ENCODE measurements around the gene B4GALNT2. TPM values are rescaled to one million over a fixed set of nuclear protein-coding genes. Genes with fewer than 3 reads are reported as not detected.

The B4GALNT2 gene
- total and polyA plus RNA-seq, 2 donors (not counting 1 experiment from before 2014, with no cell fraction given) = 0.12 TPM; not detected in 1

GRCh38 chr17:49151996-49152395 lies 19.4 kb downstream of the B4GALNT2 start:
- no peak overlapping the region for H2AFZ ChIP-seq (ENCODE audit: insufficient read depth, low read depth, low read length, poor library complexity, severe bottlenecking)
- TF ChIP-seq CTCF (IDR thresholded peaks at IDR 0.05) (no peak), EZH2 (IDR thresholded peaks at IDR 0.05; ENCODE audit: borderline replicate concordance, insufficient read depth, low read depth, low read length, poor library complexity, severe bottlenecking) (no peak)
- H3K4me1 Mint-ChIP-seq = no peaks in the 10 kb centered on the region
- H3K4me1 ChIP-seq (ENCODE audit: control insufficient read depth in 2 of 2, insufficient read depth in 2 of 2, low read length in 2 of 2) = no peaks in the 10 kb centered on the region
- no peaks in the 10 kb centered on the region for H3K36me3 ChIP-seq (replicated peaks in 1 of 2; ENCODE audit: control extremely low read depth in 1 of 2, control insufficient read depth in 1 of 2, extremely low read depth in 1 of 2, insufficient read depth in 2 of 2, low read length in 1 of 2)
- intact Hi-C loops (cut with micrococcal nuclease) = no loop called here
- H3K27ac Mint-ChIP-seq = no peak overlapping the region
- H3K4me2 ChIP-seq (replicated peaks; ENCODE audit: low read depth, low read length, poor library complexity, severe bottlenecking) = no peak overlapping the region
- H3K4me3 Mint-ChIP-seq = no peak overlapping the region
- H3K9me3 ChIP-seq (ENCODE audit: control extremely low read depth in 1 of 3, control insufficient read depth in 2 of 3, insufficient read depth in 1 of 3, low read length in 2 of 3) = no peaks in the 10 kb centered on the region
- ChIA-PET CTCF (no interaction called here), POLR2A (no interaction called here)
- DNase-seq = no peak
- H3K27me3 ChIP-seq (replicated peaks in 1 of 4; ENCODE audit: control extremely low read depth in 1 of 4, control insufficient read depth in 3 of 4, insufficient read depth in 4 of 4, low read length in 3 of 4) = peaks cover 0 to 3% (median 0%) of the 10 kb centered on the region in 4 experiments
- peaks cover 20% of the 10 kb centered on the region for H3K27me3 Mint-ChIP-seq
- WGBS (ENCODE audit: insufficient coverage) = 66% methylated on average over 4 of the region's 4 CpGs
- no peak overlapping the region for H3K9ac ChIP-seq (ENCODE audit: low read length)
- no peak overlapping the region for H3K4me3 ChIP-seq (ENCODE audit: control extremely low read depth in 1 of 5, extremely low read depth in 1 of 5, insufficient read depth in 1 of 5, low read depth in 2 of 5, low read length in 4 of 5)
- ATAC-seq (ENCODE audit: low read depth) = no peak
- no peaks in the 10 kb centered on the region for H4K20me1 ChIP-seq (ENCODE audit: control insufficient read depth, insufficient read depth, low read length, poor library complexity, severe bottlenecking)
- H3K9me3 Mint-ChIP-seq (ENCODE audit: insufficient read depth) = no peaks in the 10 kb centered on the region
- no peaks in the 10 kb centered on the region for H3K79me2 ChIP-seq (ENCODE audit: control insufficient read depth, insufficient read depth, low read length)
- H3K27ac ChIP-seq (ENCODE audit: low read length in 2 of 2) = no peak overlapping the region

DNA sequence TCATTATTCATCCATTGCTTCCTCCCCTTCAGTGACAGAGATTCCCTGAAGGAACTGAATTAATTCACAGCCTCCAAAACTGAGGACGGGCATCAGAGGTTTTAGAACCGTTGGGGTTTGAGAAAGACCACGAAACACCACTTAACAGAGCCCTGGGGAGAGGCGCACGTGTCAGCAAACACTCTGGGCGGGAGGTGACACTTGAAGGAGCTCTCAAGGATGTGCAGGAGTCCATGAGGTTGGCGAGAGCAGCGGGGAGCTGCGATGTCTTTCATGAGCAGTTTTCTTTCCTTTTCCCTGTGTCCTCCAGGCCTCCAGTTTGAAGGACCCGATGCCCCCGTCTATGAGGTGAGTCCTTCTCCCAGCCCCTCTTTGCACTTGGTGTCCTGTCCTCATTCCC lies 23.7 kb downstream of the B4GALNT2 start:
- Histone ChIP-seq H2AFZ (ENCODE audit: insufficient read depth, low read depth, low read length, poor library complexity, severe bottlenecking) (no peak overlapping the region), H3K4me2 (replicated peaks; ENCODE audit: low read depth, low read length, poor library complexity, severe bottlenecking) (no peak overlapping the region), H3K9me3 (ENCODE audit: control extremely low read depth in 1 of 3, control insufficient read depth in 2 of 3, insufficient read depth in 1 of 3, low read length in 2 of 3) (no peaks in the 10 kb centered on the region), H3K36me3 (replicated peaks in 1 of 2; ENCODE audit: control extremely low read depth in 1 of 2, control insufficient read depth in 1 of 2, extremely low read depth in 1 of 2, insufficient read depth in 2 of 2, low read length in 1 of 2) (no peaks in the 10 kb centered on the region), H3K9ac (ENCODE audit: low read length) (no peak overlapping the region), H4K20me1 (ENCODE audit: control insufficient read depth, insufficient read depth, low read length, poor library complexity, severe bottlenecking) (no peaks in the 10 kb centered on the region), H3K79me2 (ENCODE audit: control insufficient read depth, insufficient read depth, low read length) (no peaks in the 10 kb centered on the region), H3K27me3 (replicated peaks in 1 of 4; ENCODE audit: control extremely low read depth in 1 of 4, control insufficient read depth in 3 of 4, insufficient read depth in 4 of 4, low read length in 3 of 4) (peaks cover 0 to 15% (median 4%) of the 10 kb centered on the region in 4 experiments), H3K4me3 (ENCODE audit: control extremely low read depth in 1 of 5, extremely low read depth in 1 of 5, insufficient read depth in 1 of 5, low read depth in 2 of 5, low read length in 4 of 5) (no peak overlapping the region), H3K4me1 (ENCODE audit: control insufficient read depth in 2 of 2, insufficient read depth in 2 of 2, low read length in 2 of 2) (no peaks in the 10 kb centered on the region), H3K27ac (ENCODE audit: low read length in 2 of 2) (no peak overlapping the region)
- ATAC-seq (ENCODE audit: low read depth) (no peak), DNase-seq (no peak)
- intact Hi-C loops (cut with micrococcal nuclease) = no loop called here
- ChIA-PET CTCF (no interaction called here), POLR2A (no interaction called here)
- TF ChIP-seq EZH2 (IDR thresholded peaks at IDR 0.05; ENCODE audit: borderline replicate concordance, insufficient read depth, low read depth, low read length, poor library complexity, severe bottlenecking) (no peak), CTCF (IDR thresholded peaks at IDR 0.05) (no peak)
- Mint-ChIP-seq H3K4me3 (no peak overlapping the region), H3K4me1 (no peaks in the 10 kb centered on the region), H3K27ac (no peak overlapping the region), H3K9me3 (ENCODE audit: insufficient read depth) (no peaks in the 10 kb centered on the region), H3K27me3 (peaks cover 42% of the 10 kb centered on the region)
- 62% methylated on average over 8 of the region's 11 CpGs for WGBS (ENCODE audit: insufficient coverage)
